DMS79 treated with DMSO at 0.1 percent for 48 hours (cell line): Measurements from ENCODE around the gene CRX.
"Not testable (repeated sequence)": the region's sequence is repeated elsewhere in the genome, so short reads cannot be mapped to it uniquely, and the experiment has no call there.

ENCODE experiments used
- DNase-seq: peaks from one replicate; lab custom pipeline; 2025; lab: John Stamatoyannopoulos, UW

Gene CRX

DNA sequence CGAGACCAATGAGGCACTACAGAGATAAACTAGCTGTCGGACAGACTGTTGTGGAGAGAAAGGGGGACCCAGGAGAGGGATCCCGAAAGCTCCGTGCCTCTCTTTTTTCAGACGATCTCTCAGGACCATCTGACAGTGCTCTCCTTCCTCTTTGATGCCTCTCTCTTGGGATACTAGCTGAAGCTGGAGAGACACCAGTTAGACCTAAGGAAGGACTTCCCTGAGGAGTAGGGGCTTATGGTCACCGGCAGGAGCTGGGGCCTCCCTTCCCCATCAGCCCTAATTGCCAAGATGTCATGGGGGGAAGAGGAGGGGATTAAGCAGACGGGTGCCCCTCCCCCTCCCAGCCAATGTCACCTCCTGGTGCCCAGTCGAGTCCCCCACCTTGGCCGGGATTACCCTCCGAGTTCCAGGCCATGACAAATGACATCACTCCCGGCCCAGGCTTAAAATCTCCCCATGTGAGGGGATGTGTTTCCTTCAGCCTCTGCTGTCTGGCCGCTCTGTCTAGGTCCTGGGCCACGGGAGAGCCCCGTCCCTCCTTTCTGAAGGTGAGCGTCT, at the start of gene CRX:
Gene CRX (plus strand): TSS at position 478 of the 561 bp plus-strand sequence. CDS start 12,507 bp downstream, outside the sequence.
- DNase-seq: no peak

DNA sequence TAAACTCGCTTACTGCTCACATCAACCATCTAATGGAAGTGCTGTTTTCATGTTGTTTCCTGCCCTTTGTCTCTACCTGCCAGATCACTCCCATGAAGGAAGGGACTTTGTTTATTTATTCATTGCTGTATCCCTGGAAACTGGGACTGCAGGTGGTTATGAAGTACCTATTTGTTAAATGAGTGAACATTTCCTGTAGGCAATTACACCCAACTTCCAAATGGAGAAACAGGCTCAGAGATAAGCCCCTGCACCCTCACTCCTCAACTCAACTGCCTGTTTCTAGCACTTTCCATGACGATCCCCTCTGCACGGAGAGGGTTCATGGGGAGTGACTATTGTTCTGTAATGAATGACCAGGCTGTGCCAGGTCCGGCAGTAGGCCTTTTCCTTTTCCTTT, 45.2 kb upstream of the CRX start:
- DNase-seq: peak; percentile 94

DNA sequence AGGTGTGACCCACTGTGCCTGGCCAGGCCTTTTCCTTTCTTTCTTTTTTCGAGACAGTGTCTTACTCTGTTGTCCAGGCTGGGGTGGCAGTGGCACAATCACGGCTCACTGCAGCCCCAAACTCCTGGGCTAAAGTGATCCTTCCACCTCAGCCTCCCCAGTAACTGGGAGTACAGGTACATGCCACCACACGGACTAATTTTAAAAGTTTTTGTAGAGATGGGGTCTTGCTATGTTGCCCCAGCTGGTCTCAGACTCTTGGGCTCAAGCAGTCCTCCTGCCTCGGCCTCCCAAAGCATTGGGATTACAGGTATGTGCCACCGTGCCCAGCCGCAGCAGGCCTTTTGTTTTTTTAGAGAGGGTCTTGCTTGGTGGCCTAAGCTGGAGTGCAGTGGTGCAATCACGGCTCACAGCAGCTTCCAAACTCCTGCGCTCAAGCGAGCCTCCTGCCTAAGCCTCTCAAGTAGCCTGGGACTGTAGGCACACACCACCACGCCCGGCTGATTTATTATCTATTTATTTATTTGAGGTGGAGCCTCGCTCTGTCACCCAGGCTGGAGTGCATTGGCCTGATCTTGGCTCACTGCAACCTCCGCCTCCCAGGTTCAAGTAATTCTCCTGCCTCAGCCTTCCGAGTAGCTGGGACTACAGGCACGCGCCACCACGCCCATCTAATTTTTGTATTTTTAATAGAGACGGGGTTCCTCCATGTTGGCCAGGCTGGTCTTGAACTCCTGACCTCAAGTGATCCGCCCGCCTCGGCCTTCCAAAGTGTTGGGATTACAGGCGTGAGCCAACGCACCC, 44.3 kb upstream of the CRX start:
- not testable (repeated sequence) for DNase-seq

DNA sequence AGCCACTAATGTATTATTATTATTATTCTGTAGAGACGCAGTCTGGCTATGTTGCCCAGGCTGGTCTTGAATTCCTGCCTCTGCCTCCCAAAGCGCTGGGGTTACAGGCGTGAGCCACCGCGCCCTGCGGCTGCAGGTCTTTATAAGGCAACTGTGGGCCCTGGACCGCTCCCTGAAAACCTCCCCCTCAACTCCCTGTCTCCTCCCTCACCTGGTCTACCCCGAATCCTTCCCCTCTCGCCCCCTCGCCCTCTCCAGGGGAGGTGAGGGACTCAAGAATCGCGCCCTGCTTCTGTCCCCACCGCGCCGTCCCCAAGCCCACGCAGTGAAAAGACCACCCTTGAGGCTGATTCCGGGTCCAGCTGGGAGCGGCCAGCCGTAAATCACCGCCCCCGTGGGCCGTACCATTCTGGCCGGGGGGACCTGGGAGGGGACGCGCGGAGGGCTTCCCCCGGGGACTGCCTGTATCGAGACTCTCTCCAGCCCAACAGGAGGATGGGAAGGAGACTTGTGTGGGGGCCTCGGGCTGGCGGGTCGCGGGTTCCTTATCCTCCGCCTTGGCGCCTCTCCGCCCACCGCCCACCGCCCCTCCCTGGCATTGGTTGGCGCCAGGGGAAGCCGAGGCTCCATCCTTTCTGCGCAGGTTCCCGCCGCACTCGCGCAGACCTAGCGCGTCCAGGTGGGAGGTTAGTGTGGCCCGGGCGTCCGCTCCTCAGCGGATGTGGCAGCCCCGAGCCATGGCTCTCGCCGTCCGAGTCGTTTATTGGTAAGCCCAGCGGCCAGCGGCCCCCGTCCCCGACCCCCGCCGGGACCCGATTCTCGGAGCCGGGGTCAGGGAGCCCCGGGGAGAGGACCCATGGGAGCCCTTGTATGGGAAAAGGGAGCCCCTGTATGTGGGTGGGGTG, 43.4 kb upstream of the CRX start, which contains the start of gene SELENOW:
Gene SELENOW (plus strand): TSS at position 655 of the 905 bp plus-strand sequence. CDS start 83 bp downstream, at position 738.
- DNase-seq: peak; percentile 73

DNA sequence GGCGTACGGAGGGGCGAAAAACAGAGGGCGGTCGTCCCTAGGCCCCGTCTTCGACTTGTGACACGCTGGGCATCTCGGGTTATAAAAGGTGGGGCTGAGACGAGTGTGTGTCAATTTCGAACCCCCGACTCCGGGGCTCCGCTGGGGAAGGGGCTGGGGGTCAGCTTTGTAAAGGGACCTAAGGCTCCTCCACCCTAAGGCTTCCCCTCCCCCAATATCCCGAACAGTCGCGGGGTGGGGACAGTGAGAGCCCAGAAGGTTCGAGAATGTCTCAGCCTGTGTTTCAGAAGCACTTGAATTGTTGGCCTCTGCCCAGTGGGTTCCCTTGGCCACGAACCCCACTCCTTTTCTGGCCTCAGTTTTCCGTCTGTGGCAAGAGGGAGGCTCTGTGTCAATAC, 42.8 kb upstream of the CRX start:
- DNase-seq: peak; percentile 6

DNA sequence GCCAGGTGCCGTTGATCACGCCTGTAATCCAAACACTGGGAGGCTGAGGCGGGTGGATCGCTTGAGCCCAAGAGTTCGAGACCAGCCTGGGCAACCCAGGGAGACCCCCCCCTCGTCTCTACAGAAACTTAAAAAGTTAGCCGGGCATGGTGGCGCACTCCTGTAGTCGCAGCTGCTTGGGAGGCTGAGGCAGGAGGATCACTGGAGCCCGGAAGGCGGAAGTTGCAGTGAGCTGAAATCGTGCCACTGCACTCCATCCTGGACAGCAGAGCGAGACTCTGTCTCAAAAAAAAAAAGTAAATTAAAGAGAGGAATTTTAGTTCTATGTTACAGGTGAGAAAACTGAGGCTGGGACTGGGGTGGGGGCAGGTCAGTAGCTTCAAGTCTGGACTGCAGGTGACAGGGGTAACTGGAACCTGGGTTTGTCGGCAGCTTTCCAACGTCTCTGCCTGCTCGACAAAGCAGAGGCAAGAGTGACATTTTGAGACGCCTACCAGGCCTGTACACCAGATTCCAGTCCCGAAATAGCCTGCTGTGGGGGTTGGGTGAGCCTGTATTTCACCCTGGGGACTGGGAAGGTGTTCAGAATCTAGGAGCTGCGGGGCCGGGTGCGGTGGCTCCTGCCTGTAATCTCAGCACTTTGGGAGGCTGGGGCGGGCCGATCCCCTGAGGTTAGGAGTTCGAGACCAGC, 42.1 kb upstream of the CRX start:
- DNase-seq: no peak

DNA sequence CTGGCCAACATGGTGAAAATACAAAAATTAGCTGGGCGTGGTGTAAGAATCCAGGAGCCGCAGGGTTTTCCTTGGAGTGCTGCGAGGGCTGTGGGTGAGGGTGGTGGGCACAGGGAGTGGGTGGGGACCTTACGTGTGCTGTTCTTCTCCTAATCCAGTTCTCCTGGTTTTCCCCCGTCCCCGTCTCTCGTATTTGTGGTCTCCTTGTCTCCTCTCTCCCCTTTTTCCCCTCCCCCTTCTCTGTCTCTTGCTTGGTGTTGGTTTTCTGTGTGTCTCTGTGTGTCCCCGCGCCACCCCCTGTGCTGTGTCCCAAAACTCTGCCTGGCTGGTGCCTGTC, 41.6 kb upstream of the CRX start:
- DNase-seq: no peak

DNA sequence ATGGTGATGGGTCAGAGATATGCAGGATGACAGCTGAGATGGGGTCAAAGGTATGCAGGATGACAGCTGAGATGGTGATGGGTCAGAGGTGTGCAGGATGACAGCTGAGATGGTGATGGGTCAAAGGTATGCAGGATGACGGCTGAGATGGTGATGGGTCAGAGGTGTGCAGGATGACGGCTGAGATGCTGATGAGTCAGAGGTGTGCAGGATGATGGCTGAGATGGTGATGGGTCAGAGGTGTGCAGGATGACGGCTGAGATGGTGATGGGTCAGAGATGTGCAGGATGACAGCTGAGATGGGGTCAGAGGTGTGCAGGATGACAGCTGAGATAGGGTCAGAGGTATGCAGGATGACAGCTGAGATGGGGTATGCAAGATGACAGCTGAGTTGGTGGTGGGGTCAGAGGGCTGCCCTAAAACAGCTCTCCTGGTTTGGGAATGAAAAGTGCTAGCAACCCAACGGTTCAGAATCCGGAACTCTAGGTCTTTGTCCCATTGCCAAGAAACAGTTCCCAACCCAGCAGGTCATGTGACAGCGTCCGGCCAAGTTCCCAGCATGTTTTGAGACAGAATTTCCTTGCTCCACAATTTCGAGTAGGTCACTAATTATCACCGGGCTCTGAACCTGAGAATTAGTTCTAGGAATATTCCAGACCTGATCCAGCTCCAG, 40.0 kb upstream of the CRX start:
- DNase-seq: no peak

DNA sequence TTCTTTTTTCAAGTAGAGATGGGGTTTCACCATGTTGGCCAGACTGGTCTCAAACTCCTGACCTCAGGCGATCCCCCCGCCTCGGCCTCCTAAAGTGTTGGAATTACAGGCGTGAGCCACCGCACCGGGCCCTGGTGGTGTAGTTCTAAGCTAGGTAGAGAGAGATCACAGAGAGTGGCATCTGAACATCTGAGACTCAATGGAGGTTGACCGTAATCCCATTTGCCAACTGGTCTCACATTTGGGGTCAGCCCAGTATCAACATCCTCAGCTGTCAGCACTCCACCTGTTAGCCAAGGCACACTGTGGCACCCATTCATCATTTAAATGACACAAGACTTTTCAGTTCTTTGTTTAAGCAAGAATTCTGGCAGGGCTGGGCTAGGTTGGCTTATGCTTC, 35.2 kb upstream of the CRX start:
- DNase-seq: no peak

DNA sequence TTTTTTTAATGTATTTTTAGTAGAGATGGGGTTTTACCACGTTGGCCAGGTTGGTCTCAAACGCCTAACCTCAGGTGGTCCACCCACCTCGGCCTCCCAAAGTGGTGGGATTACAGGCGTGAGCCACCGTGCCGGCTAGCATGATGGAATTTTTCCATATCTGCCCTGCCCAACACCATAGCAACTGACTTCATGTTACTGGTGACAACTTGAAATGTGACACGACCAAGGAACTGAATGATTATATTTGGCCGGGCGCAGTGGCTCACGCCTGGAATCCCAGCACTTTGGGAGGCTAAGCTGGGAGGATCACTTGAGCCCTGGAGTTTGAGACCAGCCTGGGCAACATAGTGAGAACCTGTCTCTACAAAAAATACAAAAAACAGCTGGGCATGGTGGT, 34.4 kb upstream of the CRX start:
- not testable (repeated sequence) for DNase-seq

DNA sequence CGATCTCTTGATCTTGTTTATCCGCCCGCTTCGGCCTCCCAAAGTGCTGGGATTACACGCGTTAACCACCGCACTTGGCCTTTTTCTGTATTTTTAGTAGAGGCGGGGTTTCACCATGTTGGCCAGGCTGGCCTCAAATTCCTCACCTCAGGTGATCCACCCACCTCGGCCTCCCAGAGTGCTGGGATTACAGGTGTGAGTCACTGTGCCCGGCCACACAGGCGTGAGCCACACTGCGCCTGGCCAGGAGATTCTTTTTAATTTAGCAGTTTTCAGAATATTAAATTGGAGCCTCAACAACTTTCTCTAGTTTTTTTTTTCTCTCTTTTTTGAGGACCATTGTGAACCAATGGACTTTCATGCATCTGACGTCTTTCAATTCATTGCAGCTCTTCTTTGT, 31.9 kb upstream of the CRX start:
- not testable (repeated sequence) for DNase-seq

DNA sequence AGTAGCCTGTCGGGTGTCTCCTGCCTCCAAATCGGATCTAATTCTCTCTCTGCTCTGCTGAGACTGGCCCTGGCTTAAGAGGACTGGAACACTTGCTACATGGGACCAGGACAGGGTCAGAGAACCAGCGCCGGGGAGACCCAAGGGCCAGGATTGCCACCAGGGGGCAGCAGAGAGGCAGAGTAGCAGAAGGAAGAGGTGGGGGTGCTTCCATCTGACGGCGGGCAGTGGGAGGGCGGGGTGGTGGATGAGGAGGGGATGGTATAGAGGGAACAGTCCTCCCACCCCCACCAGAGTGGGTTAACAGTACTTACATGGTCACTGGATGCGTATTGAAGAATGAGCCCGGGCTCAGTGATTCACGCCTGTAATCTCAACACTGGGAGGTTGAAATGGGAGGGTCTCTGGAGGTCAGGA, 31.3 kb upstream of the CRX start:
- DNase-seq: no peak

DNA sequence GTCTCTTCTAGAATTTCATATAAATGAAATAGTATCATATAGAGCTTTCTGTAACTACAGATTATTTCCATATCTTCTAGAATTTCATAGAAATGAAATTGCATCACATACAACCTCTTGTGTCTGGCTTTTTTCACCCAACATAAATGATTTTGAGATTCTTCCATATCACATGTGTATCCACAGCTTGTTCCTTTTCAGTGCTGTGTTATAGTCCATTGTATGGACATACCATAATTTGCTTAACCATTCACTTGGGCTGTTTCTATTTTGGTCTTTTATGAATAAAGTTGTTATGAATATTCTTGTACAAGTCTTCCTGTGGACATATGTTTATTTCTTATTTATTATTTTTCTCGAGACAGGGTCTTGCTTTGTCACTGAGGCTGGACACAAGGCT, 29.1 kb upstream of the CRX start:
- DNase-seq: no peak

DNA sequence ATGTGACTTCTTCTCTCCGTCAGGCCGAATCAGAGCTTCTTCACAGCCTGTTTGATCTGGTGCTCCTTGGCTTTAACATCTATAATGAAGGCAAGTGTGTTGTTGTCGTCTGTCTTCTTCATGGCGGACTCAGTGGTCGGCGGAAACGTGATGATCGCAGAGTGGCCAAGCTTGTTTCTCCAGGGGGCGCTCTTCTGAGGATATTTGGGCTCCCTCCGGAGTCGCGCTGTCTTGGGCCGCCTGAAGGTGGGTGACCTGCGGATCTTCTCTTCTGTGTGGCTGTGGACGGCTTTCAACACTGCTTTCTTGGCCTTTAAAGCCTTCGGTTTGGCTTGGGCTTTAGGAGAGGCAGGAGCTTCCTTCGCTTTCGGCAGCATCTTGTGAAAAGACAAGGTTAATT, 27.2 kb upstream of the CRX start:
- no peak for DNase-seq

DNA sequence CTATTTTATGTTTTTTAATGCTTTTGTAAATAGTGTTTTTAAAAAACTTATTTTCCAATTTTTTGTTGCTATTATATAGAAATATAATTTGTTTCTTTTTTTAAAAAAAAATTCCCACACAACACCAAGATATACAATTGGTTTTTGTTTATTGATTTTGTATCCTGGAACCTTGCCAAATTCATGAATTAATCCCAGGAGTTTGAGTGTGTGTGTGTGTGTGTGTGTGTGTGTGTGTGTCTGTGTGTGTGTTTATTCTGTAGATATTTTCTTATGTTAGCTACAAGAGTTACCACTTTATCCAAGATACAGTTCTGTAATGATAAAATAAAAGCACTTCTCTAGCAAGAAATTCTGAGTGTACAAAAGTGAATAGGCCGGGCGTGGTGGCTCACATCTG, 25.0 kb upstream of the CRX start:
- no peak for DNase-seq

DNA sequence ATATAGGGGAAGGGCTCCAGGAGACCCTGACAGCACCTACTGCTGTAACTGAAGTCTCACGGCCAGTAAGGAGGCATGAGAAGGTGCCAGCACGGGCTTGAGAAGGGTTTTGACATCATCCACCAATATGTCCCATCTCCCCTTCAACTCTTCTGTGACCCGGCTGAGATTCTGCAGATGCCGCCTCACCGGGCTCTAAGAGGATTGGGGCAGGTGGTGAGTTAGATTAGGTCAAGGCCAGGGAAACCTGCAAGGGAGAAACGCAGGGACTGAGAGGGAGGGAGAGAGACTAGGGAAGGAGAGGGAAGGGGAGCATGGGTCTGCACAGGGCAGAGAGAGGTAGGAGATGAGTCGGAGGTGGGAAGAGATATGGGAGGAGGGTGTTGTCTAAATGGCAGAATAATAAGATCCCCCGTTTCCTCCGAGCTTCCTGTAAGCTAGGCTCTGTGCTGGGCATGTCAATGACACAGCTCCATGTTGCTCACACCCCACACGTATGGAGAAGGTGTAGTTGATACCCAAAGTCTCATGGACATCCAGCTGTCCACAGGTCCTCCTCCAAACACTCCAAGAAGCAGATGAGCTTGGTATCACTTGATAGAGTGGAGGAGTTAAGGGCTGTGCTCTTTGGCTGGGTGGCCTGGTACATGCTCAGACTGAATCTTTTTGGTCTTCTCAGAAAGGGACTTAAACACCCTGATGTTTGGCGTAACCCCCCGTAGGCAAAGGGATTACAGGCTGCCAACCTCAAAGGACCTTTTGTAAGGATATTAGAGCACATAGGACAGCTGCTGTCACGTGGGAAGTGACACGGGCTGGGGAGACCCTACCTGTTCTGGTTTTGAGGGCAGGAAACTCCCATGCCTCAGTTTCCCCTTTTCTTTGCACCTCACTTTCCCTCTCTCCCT, 23.5 kb upstream of the CRX start:
- DNase-seq: no peak

DNA sequence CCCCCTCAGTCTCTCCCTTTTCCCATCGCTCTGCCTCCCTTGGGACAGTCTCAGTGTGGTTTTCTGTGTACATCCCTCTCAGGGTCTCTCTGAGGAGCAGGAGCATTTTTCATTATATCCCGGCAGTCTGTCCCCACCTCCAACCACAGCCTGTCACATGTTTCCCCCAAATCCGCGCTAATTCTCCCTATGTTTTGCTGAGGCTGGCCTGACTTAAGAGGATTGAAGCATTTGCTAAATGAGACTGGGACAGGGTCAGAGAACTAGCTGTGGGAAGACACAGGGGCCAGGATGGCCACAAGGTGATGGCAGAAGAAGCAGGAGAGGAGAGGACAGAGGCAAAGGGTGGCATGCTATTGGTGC, 22.9 kb upstream of the CRX start:
- DNase-seq: no peak

DNA sequence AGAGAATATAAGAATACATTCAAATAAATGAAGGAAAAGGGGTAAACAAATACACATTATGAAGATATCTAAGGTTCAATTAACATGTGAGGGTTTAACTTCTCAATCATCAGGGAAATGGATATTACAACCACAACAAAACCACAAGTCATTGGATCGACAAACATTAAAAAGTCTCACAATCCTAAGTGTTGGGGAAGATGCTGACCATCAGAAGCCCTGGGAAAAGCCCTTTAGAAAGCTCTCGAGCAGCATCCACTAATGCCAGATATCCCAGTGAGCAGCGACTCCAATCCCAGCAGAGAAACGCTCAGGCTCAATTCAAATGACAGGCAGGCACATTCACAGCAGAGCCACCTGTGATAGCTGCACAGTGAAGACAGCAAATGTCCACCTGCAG, 20.5 kb upstream of the CRX start:
- DNase-seq: no peak

DNA sequence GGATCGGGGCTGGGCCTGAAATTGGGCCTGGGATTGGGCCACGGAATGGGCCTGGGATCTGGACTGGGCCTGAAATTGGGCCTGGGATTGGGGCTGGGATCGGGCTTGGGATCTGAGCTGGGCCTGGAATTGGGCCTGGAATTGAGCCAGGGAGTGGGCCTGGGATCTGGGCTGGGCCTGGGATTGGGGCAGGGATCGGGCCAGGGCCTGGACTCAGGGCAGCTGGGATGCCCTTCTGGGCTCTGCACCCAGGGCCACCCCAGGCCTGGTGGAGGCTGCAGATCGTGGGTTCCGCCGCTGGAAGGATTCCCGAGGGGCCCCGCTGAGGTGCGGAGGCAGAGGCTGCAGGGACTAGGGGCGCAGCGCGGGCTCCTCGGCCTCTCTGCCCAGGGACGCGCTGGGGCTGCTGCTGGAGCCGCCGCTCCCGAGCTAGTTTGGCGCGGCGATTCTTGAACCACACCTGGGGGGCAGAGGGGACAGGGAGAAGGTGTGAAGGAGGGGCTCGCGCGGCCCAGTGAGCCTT, 19.2 kb upstream of the CRX start:
- no peak for DNase-seq

DNA sequence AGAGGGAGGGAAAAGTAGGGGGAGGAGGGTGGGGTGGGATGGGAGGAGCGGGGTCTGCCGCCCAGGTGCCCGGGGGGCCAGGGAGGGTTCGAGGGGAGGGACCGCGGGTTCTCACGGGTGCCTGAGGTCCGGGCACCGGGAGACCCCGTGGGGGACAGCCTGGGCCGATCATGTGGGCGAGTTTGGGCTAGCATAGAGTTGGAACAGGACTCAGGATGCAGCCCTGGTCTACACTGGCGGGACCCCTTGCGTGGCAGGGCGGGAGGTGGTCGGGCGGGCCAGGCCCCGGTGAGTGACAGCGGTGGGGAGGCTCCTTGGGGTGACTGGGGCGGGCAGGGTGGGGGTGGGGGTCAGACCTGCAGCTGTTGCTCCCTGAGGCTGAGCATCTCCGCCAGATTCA, 18.6 kb upstream of the CRX start:
- DNase-seq: not testable (repeated sequence)
